B cell (primary cell): ENCODE data around the gene SLC4A2.

ENCODE experiments used
- EZH2 ChIP-seq: IDR thresholded peaks from 2 replicates; pipeline ENCODE4 v1.6.1; 2012; ENCODE audit warnings: borderline replicate concordance, low read depth, mild to moderate bottlenecking, moderate library complexity, low read length; ENCODE audit not compliant: insufficient read depth, poor library complexity, severe bottlenecking
- TF ChIP-seq, protein P1 (sequence below): fragments of 200-600 bp; IDR thresholded peaks from one replicate; pipeline ENCODE4 v1.8.0; 2022; ENCODE audit warnings: antibody characterized with exemption, mild to moderate bottlenecking

- TF ChIP-seq, protein P1, sequence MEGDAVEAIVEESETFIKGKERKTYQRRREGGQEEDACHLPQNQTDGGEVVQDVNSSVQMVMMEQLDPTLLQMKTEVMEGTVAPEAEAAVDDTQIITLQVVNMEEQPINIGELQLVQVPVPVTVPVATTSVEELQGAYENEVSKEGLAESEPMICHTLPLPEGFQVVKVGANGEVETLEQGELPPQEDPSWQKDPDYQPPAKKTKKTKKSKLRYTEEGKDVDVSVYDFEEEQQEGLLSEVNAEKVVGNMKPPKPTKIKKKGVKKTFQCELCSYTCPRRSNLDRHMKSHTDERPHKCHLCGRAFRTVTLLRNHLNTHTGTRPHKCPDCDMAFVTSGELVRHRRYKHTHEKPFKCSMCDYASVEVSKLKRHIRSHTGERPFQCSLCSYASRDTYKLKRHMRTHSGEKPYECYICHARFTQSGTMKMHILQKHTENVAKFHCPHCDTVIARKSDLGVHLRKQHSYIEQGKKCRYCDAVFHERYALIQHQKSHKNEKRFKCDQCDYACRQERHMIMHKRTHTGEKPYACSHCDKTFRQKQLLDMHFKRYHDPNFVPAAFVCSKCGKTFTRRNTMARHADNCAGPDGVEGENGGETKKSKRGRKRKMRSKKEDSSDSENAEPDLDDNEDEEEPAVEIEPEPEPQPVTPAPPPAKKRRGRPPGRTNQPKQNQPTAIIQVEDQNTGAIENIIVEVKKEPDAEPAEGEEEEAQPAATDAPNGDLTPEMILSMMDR: no peak
- TF ChIP-seq EZH2: no peak
These were observed 45.2 kb downstream of the SLC4A2 start for GRCh38 chr7:151104411-151105235.
